ENCODE data around the gene PRAMEF33.
"Not testable (repeated sequence)": the region's sequence is repeated elsewhere in the genome, so short reads cannot be mapped to it uniquely, and the experiment has no call there.

DNA sequence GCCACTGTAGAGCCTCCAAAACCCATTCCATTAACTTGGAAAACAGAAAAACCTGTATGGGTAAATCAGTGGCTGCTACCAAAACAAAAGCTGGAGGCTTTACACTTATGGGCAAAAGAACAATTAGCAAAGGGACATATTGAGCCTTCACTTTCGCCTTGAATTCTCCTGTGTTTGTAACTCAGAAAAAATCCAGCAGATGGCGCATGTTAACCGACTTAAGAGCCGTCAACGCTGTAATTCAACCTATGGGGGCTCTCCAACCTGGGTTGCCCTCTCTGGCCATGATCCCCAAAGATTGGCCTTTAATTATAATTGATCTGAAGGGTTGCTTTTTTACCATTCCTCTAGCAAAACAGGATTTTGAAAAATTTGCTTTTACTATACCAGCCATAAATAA is 53.4 kb downstream of the PRAMEF33 start:
- TF ChIP-seq CTCF (conservative IDR thresholded peaks at IDR 0.05): peak; percentile 68
- TF ChIP-seq EZH2 (IDR thresholded peaks at IDR 0.05; ENCODE audit: low read depth): not testable (repeated sequence)
